ENCODE data around the gene NELL2. TPM values are rescaled to one million over a fixed set of nuclear protein-coding genes. Genes with fewer than 3 reads are reported as not detected.

The NELL2 gene
- total RNA-seq, 2 donors from 2014 or later, result 5.8 to 7.2 TPM

DNA sequence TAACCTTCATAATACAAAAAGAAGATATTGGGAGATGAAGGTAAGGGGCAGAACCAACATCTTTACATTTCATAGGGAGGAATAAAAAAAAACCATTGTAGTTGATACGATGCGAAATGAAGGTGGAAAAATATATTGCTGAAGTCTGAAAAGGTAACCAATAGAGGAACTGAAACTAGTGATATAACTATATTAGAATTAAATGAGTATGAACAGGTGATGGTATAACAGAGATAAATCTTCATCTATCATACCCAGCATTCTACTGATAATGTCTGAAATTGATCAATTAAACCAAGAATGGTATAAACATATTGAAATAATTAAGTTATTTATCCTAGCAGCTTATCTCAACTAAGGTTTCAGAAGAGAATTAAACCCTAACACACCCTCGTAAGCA is 332.1 kb downstream of the NELL2 start:
- H3K9me3 ChIP-seq, result no peaks in the 10 kb centered on the region
- intact Hi-C loops (cut with DNase I), result no loop called here
- no peak overlapping the region for H3K27ac ChIP-seq
- H3K36me3 ChIP-seq, result no peaks in the 10 kb centered on the region
- H3K4me3 ChIP-seq, result no peak overlapping the region
- no peak for TF ChIP-seq POLR2AphosphoS5 (IDR thresholded peaks at IDR 0.05)
- TF ChIP-seq CTCF (IDR thresholded peaks at IDR 0.05), result no peak
- TF ChIP-seq POLR2A (IDR thresholded peaks at IDR 0.05), result no peak
- WGBS, result 95% methylated on average over 3 of the region's 3 CpGs
- no peaks in the 10 kb centered on the region for H3K4me1 ChIP-seq (replicated peaks)
- no peak for DNase-seq (ENCODE audit: low spot score)
- H3K27me3 ChIP-seq (replicated peaks; ENCODE audit: insufficient read depth), result no peaks in the 10 kb centered on the region

DNA sequence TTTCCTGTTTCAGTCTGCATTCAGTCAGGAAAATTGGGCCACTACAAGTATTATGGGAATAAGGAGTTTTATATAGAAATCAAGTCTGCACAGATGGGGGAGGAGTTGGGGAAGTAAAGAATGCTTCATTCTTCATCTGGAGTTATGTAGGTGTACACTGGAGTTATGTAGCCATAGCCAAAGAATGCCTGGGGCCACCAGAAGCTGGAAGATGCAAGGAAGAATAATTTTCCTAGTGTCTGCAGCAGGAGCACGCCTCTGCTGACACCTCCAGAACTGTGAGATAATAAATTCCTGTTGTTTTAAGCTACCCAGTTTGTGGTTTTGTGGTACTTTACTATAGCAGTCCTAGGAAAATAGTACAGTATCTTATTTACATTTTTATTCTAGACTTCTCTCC is 333.4 kb downstream of the NELL2 start:
- Histone ChIP-seq H3K4me1 (replicated peaks) (no peaks in the 10 kb centered on the region), H3K27ac (no peak overlapping the region), H3K9me3 (no peaks in the 10 kb centered on the region), H3K4me3 (no peak overlapping the region), H3K27me3 (replicated peaks; ENCODE audit: insufficient read depth) (no peaks in the 10 kb centered on the region), H3K36me3 (no peaks in the 10 kb centered on the region)
- TF ChIP-seq CTCF (IDR thresholded peaks at IDR 0.05) (no peak), POLR2A (IDR thresholded peaks at IDR 0.05) (no peak)
- DNase-seq (ENCODE audit: low spot score), result no peak
- 45% methylated on average over 1 of the region's 1 CpG for WGBS
- intact Hi-C loops (cut with DNase I), result no loop called here

- intact Hi-C loops (cut with DNase I), result no loop called here
- H3K9me3 ChIP-seq, result no peaks in the 10 kb centered on the region
- H3K27me3 ChIP-seq (replicated peaks; ENCODE audit: insufficient read depth), result no peaks in the 10 kb centered on the region
- TF ChIP-seq CTCF (IDR thresholded peaks at IDR 0.05) (no peak), POLR2AphosphoS5 (IDR thresholded peaks at IDR 0.05) (no peak), POLR2A (IDR thresholded peaks at IDR 0.05) (no peak)
- H3K36me3 ChIP-seq, result no peaks in the 10 kb centered on the region
- H3K4me1 ChIP-seq (replicated peaks), result no peaks in the 10 kb centered on the region
- no peak for DNase-seq (ENCODE audit: low spot score)
- no peak overlapping the region for H3K27ac ChIP-seq
- H3K4me3 ChIP-seq, result no peak overlapping the region
Observed at GRCh38 chr12:44537354-44537753, 338.8 kb downstream of the NELL2 start.

DNA sequence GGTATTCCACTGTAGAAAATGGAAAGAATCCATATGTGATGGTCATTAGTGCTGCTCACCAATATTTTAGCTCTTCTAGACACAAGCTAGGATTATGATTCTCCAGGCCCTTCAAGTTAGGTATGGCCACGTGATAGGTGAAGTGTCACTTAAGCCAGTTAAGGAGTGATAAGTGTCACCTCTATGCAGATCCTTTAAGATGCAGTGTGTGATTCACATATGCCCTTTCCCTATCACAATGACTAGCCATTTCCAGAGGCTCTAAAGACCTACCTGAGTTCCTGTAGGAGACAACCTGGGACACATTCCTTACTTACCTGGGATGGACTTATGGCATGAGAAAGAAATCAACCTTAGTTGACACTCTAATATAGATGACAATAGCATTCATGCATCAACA is 343.2 kb downstream of the NELL2 start:
- 81% methylated on average over 1 of the region's 1 CpG for WGBS
- no peaks in the 10 kb centered on the region for H3K36me3 ChIP-seq
- no peaks in the 10 kb centered on the region for H3K4me1 ChIP-seq (replicated peaks)
- TF ChIP-seq POLR2AphosphoS5 (IDR thresholded peaks at IDR 0.05) (no peak), CTCF (IDR thresholded peaks at IDR 0.05) (no peak), POLR2A (IDR thresholded peaks at IDR 0.05) (no peak)
- no peaks in the 10 kb centered on the region for H3K27me3 ChIP-seq (replicated peaks; ENCODE audit: insufficient read depth)
- DNase-seq (ENCODE audit: low spot score), result no peak
- intact Hi-C loops (cut with DNase I), result no loop called here
- H3K4me3 ChIP-seq, result no peak overlapping the region
- H3K9me3 ChIP-seq, result no peaks in the 10 kb centered on the region
- H3K27ac ChIP-seq, result no peak overlapping the region

DNA sequence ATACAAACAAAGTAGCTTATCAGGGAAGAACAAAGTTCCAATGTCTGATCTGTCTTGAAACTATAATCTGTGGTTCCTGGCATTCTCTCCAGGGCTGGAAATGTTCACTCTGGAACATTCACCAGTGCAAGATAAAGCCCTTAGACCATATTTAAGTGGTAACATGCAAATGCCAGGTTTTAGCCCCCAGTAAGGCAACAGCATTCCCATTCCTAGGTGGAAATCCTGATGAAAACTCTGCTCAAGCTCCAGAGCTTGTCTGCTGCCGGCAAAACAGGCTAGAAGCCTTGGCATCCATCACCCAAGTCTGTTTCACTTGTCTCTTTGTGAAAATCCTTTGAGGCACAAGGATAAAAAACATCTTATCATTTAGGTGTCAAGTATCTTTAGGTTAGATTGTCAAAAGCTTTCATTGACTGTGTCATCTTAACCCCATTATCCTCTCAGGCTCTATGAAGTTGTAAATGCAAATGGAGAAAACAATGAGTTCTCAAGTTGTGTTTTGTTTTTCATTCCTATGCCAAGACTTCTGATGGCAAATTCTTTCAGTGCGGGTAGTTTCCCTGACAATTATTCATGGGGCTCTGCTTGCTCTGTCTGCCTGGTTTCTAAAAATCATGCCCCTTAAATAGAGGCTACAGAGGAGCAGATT is 344.7 kb downstream of the NELL2 start:
- Histone ChIP-seq H3K27me3 (replicated peaks; ENCODE audit: insufficient read depth) (no peaks in the 10 kb centered on the region), H3K4me1 (replicated peaks) (no peaks in the 10 kb centered on the region), H3K9me3 (no peaks in the 10 kb centered on the region), H3K4me3 (no peak overlapping the region), H3K36me3 (no peaks in the 10 kb centered on the region), H3K27ac (no peak overlapping the region)
- 66% methylated on average over 2 of the region's 2 CpGs for WGBS
- intact Hi-C loops (cut with DNase I), result no loop called here
- no peak for DNase-seq (ENCODE audit: low spot score)
- TF ChIP-seq POLR2A (IDR thresholded peaks at IDR 0.05) (no peak), POLR2AphosphoS5 (IDR thresholded peaks at IDR 0.05) (no peak), CTCF (IDR thresholded peaks at IDR 0.05) (no peak)
